ENCODE measurements around the gene MFF. TPM values are rescaled to one million over a fixed set of nuclear protein-coding genes. Genes with fewer than 3 reads are reported as not detected.
"Not testable (repeated sequence)": the region's sequence is repeated elsewhere in the genome, so short reads cannot be mapped to it uniquely, and the experiment has no call there.

Gene MFF
- total RNA-seq, 1 donor from 2014 or later = 59.4 TPM

DNA sequence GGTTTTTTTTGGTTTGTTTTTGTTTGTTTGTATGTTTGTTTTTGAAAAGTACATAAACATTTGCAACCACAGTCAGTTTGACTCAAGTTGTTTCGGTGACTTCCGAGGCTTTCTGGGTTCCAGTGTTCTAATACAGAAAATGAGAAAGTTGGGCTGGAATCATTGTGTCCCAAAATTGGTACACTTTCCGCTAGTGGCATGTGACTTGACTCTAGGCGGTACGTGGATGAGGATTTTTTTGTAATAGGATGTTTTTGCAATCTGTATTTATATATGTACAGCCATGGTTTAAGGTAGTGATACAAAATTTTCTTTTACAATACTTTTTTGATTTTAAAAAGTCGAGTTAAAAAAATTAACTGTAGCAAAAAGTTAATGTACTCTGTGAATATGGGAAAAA is 1.7 kb downstream of the MFF start:
- no peak for DNase-seq (ENCODE audit: low spot score)

DNA sequence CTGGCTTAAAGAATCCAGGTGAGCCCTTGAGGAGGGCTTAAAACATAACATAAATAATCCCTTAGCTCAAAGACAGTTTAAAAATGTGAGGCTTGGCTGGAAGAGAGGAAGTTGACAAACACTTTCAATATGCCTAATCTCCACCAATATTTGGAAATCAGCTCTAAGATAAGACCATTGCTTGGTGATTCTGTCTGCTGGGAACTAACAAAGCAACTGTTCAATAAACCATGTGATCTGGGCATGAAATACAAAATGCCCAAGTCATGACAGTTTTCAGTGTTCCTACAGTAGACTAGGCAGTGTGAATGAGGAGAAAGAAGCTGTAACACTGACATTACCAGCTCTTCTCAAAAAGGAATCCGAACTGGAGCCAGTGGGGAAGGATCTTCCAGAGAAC is 10.7 kb downstream of the MFF start:
- DNase-seq (ENCODE audit: low spot score) = no peak

- DNase-seq (ENCODE audit: low spot score) = no peak
Observed at GRCh38 chr2:227337442-227337841, 12.4 kb downstream of the MFF start.

- DNase-seq (ENCODE audit: low spot score) = no peak
Observed at GRCh38 chr2:227339098-227339599, 14.1 kb downstream of the MFF start.

- DNase-seq (ENCODE audit: low spot score) = no peak
Observed at GRCh38 chr2:227340106-227340505, 15.1 kb downstream of the MFF start.

- no peak for DNase-seq (ENCODE audit: low spot score)
Observed at GRCh38 chr2:227341553-227341952, 16.5 kb downstream of the MFF start.

DNA sequence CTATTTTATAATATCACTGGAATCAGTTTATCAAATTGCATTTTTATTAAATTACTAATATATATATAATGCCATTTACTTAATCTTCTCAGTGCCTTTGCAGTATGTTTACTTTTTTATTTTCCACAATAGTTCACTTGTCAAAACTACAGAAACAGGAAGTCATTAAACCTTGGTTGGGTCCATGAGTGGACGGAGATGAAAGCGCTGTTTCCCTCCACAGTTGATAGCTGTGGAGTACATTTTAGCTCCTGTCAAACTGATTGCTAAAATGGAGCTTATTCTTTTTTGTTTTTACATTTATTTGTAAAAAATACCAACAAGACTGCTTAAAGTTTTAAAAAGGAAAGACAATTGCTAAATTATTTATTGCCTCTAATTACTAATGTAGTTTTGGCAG is 19.2 kb downstream of the MFF start:
- no peak for DNase-seq (ENCODE audit: low spot score)

- DNase-seq (ENCODE audit: low spot score) = no peak
Observed at GRCh38 chr2:227347117-227347516, 22.1 kb downstream of the MFF start.

DNA sequence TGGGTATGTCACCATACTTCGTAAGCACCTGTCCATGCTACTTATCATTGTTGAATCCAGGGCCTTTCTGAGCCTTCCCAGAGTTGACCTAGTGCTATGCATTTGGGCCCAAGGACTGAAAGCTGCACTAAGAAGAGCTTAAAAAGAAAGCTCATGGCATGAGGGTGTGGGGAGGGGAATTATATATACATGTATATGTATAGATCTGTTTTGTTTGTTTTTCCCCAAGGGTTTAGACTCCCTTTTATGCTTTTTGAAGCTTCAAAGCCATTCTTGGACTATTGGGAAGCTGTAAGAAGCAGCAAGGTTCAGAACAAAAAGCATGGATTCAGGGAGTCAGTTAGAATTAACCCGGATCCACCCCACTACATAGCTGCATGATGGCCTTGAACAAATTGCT is 23.3 kb downstream of the MFF start:
- no peak for DNase-seq (ENCODE audit: low spot score)

DNA sequence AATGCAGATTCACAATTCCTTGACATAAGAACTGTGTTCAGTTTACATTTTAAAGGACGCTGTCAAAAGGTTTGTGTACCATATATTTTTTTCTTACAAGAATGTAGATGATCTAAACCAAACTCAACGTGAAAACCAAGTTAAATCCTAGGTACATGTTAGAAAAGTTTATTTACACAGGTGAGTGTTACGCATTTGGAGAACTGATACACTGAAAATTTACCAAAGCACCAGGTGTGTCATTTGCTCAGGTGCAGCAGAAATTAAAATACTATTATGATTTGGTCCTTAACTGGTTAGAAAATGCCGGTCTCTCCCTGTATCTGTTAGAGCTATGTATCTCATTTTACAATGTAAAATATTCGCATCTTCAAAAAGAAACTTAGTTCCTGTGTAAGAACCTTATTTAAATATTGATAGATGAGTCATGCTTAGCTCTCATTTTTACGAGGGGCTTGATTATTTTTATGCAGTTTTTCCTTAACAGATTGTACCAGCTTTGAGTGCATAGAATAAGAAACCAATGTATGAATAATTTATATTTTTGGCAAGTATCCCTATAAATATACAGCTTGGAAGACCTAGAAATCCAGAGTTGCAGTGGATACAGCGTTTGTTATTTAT is 25.1 kb downstream of the MFF start:
- no peak for DNase-seq (ENCODE audit: low spot score)

DNA sequence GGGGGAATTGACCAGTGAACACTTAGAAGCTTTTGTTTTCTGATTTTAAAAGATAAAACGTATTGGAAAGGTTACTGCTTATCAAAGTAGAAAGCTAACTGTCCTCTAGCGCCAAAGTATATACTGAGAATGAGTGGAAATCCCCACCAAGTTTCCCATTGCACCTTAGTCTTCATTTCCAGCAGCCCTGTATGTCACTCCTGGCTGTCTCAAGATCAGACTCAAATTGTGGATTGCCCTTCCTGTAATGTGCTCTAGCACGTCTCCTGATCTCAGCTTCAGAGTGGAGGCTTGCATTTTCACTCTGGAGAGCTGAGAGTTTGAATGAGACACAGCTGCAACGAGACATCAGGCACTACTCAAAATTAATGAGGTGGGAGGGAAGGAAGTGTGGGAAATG is 26.6 kb downstream of the MFF start:
- DNase-seq (ENCODE audit: low spot score) = no peak

DNA sequence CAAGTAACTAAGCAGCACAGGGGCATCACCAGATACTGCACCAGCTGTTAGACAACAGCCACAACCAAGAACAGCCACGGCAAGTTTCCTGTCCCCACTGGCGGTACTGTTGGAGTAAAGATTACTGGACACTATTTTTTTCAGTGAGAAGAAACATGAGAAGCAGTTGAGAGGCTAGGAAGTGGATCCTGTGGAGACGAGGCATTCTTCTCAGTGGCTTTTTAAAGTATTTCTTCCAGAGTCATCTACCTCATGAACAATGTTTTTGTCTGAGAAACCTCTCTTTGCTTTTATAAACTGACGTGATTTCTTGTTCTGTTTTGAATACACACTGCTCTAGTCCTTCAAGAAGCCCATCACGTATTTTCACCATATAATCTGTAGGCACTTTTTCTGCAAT is 35.3 kb downstream of the MFF start:
- DNase-seq (ENCODE audit: low spot score) = no peak

DNA sequence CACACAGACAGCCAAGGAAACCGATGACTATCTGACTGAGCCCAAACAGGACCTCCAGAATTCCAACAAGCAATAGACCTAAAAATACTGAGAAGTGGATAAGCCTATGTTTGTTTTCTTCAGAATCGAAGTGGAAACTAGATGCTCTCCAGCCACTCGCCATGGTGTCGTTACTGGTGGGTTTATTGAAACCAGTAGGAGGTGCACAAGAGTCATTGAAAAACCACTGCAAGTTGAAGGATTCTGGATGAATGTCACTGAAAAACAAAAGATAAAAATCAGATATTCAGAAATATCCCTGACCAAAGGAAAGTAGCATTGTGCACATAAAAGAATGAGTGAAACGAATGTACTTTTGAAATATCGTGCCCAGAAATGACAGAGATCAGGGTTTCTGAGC is 38.7 kb downstream of the MFF start:
- DNase-seq (ENCODE audit: low spot score) = no peak

- DNase-seq (ENCODE audit: low spot score) = not testable (repeated sequence)
Observed at GRCh38 chr2:227364585-227365263, 39.7 kb downstream of the MFF start.

DNA sequence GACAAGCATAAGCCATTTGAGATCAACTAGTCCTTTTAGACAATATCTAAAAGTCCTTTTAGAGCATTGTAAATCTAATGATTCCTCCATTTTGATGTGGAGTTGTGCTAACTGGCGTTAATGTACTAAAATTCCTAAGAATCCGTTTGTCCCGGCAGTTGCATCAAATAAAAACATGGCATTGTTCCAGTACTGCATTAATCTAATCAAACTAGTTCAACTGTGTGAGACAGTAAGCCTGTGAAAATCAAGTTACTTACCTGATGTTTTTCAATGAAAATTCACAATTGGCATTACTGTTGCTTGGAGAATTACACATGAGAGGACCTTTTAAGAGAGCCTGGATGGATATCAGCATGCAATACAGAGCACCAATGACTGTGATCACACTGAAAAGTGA is 40.8 kb downstream of the MFF start:
- DNase-seq (ENCODE audit: low spot score) = no peak

DNA sequence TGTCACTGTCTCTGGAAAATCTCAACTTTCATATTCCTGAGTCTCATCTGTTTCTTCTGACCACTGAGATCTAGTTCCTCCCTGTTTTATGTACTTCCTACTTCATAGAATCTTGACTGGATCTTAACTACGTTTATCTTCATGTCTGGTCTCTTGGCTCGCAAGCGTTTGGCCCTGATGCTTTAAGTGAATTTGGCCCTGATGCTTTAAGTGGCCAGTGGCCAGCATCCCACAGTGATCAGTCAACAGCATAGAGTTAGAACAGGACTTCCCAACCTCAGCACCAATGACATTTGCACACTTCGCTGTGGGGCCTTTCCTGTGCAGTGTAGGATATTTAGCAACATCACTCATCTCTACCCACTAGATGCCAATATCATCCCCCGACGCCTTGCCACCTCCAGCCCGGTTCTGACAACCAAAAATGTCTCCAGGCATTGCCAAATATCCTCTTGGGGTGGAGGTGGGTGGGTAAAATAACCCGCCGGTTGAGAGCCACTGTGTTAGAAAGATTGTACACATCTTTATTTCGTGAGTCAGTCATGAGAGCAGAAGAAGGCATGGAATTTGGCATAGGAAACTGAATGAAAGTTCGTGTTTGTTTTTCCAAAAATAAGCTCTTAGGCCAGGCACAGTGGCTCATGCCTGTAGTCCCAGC is 41.8 kb downstream of the MFF start:
- no peak for DNase-seq (ENCODE audit: low spot score)

GRCh38 chr2:227367427-227367795 is 42.4 kb downstream of the MFF start:
- no peak for DNase-seq (ENCODE audit: low spot score)

DNA sequence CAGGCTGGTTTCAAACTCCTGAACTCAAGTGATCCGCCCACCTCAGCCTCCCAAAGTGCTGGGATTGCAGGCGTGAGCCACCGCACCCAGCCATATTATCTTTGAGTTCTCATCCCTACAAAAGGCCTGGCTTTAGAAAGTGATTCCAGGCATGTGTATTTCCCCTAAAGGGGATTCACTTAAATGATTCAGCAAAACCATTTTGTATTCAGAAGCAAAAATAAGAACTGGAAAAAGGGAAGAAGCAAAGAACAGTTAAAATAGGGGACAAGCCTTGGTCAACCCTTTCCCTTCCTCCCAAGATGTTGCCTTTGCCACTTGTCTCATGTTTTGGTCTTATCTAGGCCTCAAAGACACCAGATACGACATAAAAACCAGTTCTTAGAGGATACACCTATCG is 43.5 kb downstream of the MFF start:
- no peak for DNase-seq (ENCODE audit: low spot score)

GRCh38 chr2:227370092-227370491 is 45.0 kb downstream of the MFF start:
- DNase-seq (ENCODE audit: low spot score) = no peak

DNA sequence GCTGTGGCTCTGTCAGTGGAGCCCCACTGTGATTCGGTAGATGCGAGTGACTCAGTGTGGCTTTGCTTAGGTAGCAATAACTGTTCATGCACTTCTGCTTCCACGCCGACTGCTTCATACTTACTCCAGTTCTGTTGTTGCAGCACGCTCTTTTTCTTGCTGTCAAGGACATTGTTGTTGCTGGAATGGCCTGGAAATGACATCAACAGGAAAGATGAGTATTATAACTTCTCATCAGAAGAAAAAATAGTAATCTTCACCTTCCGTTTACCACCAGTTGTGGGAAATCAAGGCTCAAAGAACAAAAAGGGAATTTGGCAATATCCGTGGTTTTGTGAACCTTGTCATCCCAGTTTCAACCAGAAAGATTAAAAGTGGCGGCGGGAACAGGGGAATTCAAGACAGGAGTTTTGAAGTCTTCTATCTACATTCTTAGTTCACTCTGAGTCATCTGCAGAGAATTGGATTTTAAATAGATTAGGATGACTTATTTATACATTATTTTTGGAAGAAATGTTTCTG is 45.8 kb downstream of the MFF start:
- no peak for DNase-seq (ENCODE audit: low spot score)

- DNase-seq (ENCODE audit: low spot score) = no peak
Observed at GRCh38 chr2:227373389-227373788, 48.3 kb downstream of the MFF start.

DNA sequence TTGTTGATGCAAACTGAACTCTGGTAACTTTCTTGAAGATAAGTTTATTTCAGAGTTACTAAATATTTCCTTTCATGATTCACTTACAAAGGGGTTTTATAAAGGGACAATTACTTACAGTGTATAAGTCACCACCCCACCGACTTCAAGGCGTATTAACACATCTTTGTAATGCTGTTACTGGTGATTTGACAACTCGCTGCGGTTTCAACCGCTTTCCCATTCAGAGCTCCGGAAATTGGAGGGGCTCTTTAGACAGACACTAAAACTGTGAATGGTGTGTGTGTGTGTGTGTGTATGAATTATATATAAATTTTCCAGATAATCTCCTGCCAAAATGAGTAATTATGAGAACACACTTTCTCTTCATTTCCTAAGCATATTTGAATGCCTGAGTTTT is 49.1 kb downstream of the MFF start:
- DNase-seq (ENCODE audit: low spot score) = no peak

Measured in mesenteric fat pad (tissue), 1 donor.